ENCODE data around the gene PDE4B.
A peak's percentile ranks its signal among the peaks of the same experiment; 100 is the strongest.

PDE4B gene

GRCh38 chr1:66240491-66241484 is 448.1 kb downstream of the PDE4B start:
- DNase-seq (ENCODE audit: low read depth in 2 of 2): no peak

- DNase-seq (ENCODE audit: low read depth in 2 of 2): peak; percentile 24 to 43
These were observed 450.2 kb downstream of the PDE4B start for GRCh38 chr1:66242646-66243547.

- no peak for DNase-seq (ENCODE audit: low read depth in 2 of 2)
These were observed 450.9 kb downstream of the PDE4B start for GRCh38 chr1:66243548-66244130.

- DNase-seq (ENCODE audit: low read depth in 2 of 2): no peak
These were observed 451.7 kb downstream of the PDE4B start for GRCh38 chr1:66244429-66244828.

- DNase-seq (ENCODE audit: low read depth in 2 of 2): no peak
These were observed 453.0 kb downstream of the PDE4B start for GRCh38 chr1:66245691-66246090.

- DNase-seq (ENCODE audit: low read depth in 2 of 2): no peak
These were observed 453.9 kb downstream of the PDE4B start for GRCh38 chr1:66246351-66247269.

GRCh38 chr1:66247415-66248208 is 454.9 kb downstream of the PDE4B start:
- no peak for DNase-seq (ENCODE audit: low read depth in 2 of 2)

GRCh38 chr1:66248257-66248656 is 455.6 kb downstream of the PDE4B start:
- no peak for DNase-seq (ENCODE audit: low read depth in 2 of 2)

GRCh38 chr1:66248746-66249145 is 456.1 kb downstream of the PDE4B start:
- no peak for DNase-seq (ENCODE audit: low read depth in 2 of 2)

- DNase-seq (ENCODE audit: low read depth in 2 of 2): no peak
These were observed 457.4 kb downstream of the PDE4B start for GRCh38 chr1:66250075-66250474.

GRCh38 chr1:66250478-66250877 is 457.8 kb downstream of the PDE4B start:
- no peak for DNase-seq (ENCODE audit: low read depth in 2 of 2)

- no peak for DNase-seq (ENCODE audit: low read depth in 2 of 2)
These were observed 458.9 kb downstream of the PDE4B start for GRCh38 chr1:66251546-66251945.

GRCh38 chr1:66253330-66253921 is 460.7 kb downstream of the PDE4B start:
- DNase-seq (ENCODE audit: low read depth in 2 of 2): no peak

GRCh38 chr1:66254785-66255184 is 462.1 kb downstream of the PDE4B start:
- no peak for DNase-seq (ENCODE audit: low read depth in 2 of 2)

- DNase-seq (ENCODE audit: low read depth in 2 of 2): no peak
These were observed 464.2 kb downstream of the PDE4B start for GRCh38 chr1:66256629-66257572.

GRCh38 chr1:66258404-66259105 is 465.9 kb downstream of the PDE4B start:
- no peak for DNase-seq (ENCODE audit: low read depth in 2 of 2)

GRCh38 chr1:66261364-66261763 is 468.7 kb downstream of the PDE4B start:
- no peak for DNase-seq (ENCODE audit: low read depth in 2 of 2)

Data from stimulated activated CD8-positive, alpha-beta memory T cell treated with anti-CD3 and anti-CD28 coated beads, Interleukin-2, amount 100 ng/mL, for 1 hour (primary cell).